DOHH2 (cell line): ENCODE measurements around the gene ZDHHC24.

Source experiments
- H3F3A ChIP-seq: fragments of 200-600 bp; sonication (generic), shearing (Covaris generic); 2 replicates; pipeline ENCODE4 v1.6.0; 2016; ENCODE audit warnings: antibody characterized with exemption, mild to moderate bottlenecking; ENCODE audit not compliant: control insufficient read depth, insufficient read depth
- H3K27ac ChIP-seq: fragments of 200-600 bp; sonication (generic); 2 replicates; pipeline ENCODE4 v1.5.1; 2014; ENCODE audit warnings: low read depth, mild to moderate bottlenecking, low read length, moderate library complexity
- H3K27me3 ChIP-seq: fragments of 200-600 bp; sonication (generic); 2 replicates; pipeline ENCODE4 v1.6.1; 2014; ENCODE audit warnings: mild to moderate bottlenecking, low read length, mixed read lengths; ENCODE audit not compliant: control insufficient read depth
- H3K36me3 ChIP-seq: fragments of 200-600 bp; sonication (generic); 2 replicates; pipeline ENCODE4 v1.6.1; 2014; ENCODE audit warnings: mild to moderate bottlenecking, low read length, moderate library complexity, mixed read lengths; ENCODE audit not compliant: control insufficient read depth
- H3K4me1 ChIP-seq: fragments of 200-600 bp; sonication (generic); 2 replicates; pipeline ENCODE4 v1.6.1; 2014; ENCODE audit warnings: mild to moderate bottlenecking, low read length, mixed read lengths; ENCODE audit not compliant: control insufficient read depth
- H3K4me2 ChIP-seq: fragments of 200-600 bp; sonication (generic); 2 replicates; pipeline ENCODE4 v1.6.0; 2014; ENCODE audit warnings: mild to moderate bottlenecking, low read length, moderate library complexity
- H3K4me3 ChIP-seq: fragments of 200-600 bp; sonication (generic); 2 replicates; pipeline ENCODE4 v1.5.1; 2014; ENCODE audit warnings: mild to moderate bottlenecking, low read length, mixed read lengths
- H3K79me2 ChIP-seq: fragments of 200-600 bp; sonication (generic); 2 replicates; pipeline ENCODE4 v1.6.1; 2014; ENCODE audit warnings: mild to moderate bottlenecking, low read length, mixed read lengths; ENCODE audit not compliant: control insufficient read depth
- H3K9me2 ChIP-seq: fragments of 200-600 bp; sonication (generic); replicated peaks from 2 replicates; pipeline ENCODE4 v1.6.1; 2014; ENCODE audit warnings: mild to moderate bottlenecking, low read length, mixed read lengths; ENCODE audit not compliant: control insufficient read depth
- H3K9me3 ChIP-seq: fragments of 200-600 bp; sonication (generic); 2 replicates; pipeline ENCODE4 v1.6.1; 2014; ENCODE audit warnings: antibody characterized with exemption, low read length, mixed read lengths; ENCODE audit not compliant: control insufficient read depth, insufficient read depth
- H4K20me1 ChIP-seq: fragments of 200-600 bp; sonication (generic); 2 replicates; pipeline ENCODE4 v1.6.0; 2014; ENCODE audit warnings: low read depth, mild to moderate bottlenecking, antibody characterized with exemption, low read length, moderate library complexity; ENCODE audit not compliant: control insufficient read depth, insufficient read depth
- EZH2phosphoT487 ChIP-seq: fragments of 200-600 bp; sonication (generic); IDR thresholded peaks from 2 replicates; pipeline ENCODE4 v1.6.1; 2017; ENCODE audit warnings: borderline replicate concordance, mild to moderate bottlenecking, antibody characterized with exemption, low read length, moderate library complexity, mixed read lengths
- TF ChIP-seq, protein P1 (sequence below): fragments of 200-600 bp; sonication (generic); IDR thresholded peaks from one replicate; pipeline ENCODE4 v1.5.1; 2014; ENCODE audit warnings: antibody characterized with exemption, mild to moderate bottlenecking, low read depth, low read length; ENCODE audit not compliant: poor library complexity, severe bottlenecking

The ZDHHC24 gene

GRCh38 chr11:66581261-66581660 lies 35.4 kb upstream of the ZDHHC24 start:
- no peak overlapping the region for H3K27ac ChIP-seq
- no peaks in the 10 kb centered on the region for H4K20me1 ChIP-seq
- H3K36me3 ChIP-seq, result no peaks in the 10 kb centered on the region
- H3F3A ChIP-seq, result no peaks in the 10 kb centered on the region
- H3K4me3 ChIP-seq, result no peak overlapping the region
- H3K9me3 ChIP-seq, result peaks cover 9% of the 10 kb centered on the region; the same call in 1 of the 2 replicates
- H3K27me3 ChIP-seq, result 0 out of 2 replicates have a peak, but pooled peaks cover 5% of the 10 kb centered on the region
- no peaks in the 10 kb centered on the region for H3K9me2 ChIP-seq
- peaks cover 3% of the 10 kb centered on the region; the same call in 1 of the 2 replicates for H3K4me1 ChIP-seq
- no peaks in the 10 kb centered on the region for H3K79me2 ChIP-seq
- no peak for TF ChIP-seq EZH2phosphoT487
- TF ChIP-seq, protein P1, sequence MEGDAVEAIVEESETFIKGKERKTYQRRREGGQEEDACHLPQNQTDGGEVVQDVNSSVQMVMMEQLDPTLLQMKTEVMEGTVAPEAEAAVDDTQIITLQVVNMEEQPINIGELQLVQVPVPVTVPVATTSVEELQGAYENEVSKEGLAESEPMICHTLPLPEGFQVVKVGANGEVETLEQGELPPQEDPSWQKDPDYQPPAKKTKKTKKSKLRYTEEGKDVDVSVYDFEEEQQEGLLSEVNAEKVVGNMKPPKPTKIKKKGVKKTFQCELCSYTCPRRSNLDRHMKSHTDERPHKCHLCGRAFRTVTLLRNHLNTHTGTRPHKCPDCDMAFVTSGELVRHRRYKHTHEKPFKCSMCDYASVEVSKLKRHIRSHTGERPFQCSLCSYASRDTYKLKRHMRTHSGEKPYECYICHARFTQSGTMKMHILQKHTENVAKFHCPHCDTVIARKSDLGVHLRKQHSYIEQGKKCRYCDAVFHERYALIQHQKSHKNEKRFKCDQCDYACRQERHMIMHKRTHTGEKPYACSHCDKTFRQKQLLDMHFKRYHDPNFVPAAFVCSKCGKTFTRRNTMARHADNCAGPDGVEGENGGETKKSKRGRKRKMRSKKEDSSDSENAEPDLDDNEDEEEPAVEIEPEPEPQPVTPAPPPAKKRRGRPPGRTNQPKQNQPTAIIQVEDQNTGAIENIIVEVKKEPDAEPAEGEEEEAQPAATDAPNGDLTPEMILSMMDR, result no peak
- no peak overlapping the region for H3K4me2 ChIP-seq

- H3K36me3 ChIP-seq, result no peaks in the 10 kb centered on the region
- TF ChIP-seq, protein P1, result no peak
- TF ChIP-seq EZH2phosphoT487, result no peak
Observed at GRCh38 chr11:66580803-66581202, 35.0 kb upstream of the ZDHHC24 start.

DNA sequence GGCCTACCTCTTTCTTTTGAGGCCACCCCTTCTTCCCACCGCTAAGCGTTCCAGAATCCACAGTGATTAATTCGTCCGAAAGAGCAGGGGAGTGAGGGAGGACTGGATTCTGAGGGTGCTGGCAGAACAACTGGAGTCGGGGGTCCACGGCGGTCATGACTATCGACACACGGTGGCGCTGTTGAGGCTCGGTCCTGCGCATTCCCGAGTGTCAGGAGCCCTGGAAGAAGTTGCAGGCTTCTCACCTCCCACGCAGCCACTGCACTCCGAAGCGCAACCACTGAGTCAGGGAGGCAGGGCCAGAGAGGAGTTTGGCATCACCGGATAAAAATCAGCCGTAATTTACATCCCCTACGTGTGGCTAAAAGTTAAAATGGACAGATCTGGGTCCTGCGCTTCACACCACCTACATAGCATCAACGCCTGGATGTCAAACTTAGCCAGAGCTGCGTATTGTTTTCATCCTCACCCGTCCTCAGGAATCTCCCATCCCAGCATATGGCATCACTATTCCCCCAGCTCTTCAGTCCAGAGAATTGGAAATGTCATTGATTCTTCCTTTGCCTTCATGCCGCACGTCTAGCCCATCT lies 33.3 kb upstream of the ZDHHC24 start:
- peaks cover 9% of the 10 kb centered on the region; the same call in 1 of the 2 replicates for H3K9me3 ChIP-seq
- H3K4me2 ChIP-seq, result 0 out of 2 replicates have a peak overlapping the region, but pooled peaks have one; percentile 24
- H3K79me2 ChIP-seq, result no peaks in the 10 kb centered on the region
- peaks cover 3% of the 10 kb centered on the region; the same call in 1 of the 2 replicates for H3K4me1 ChIP-seq
- TF ChIP-seq, protein P1, result peak; percentile 89
- no peak for TF ChIP-seq EZH2phosphoT487
- no peak overlapping the region for H3K27ac ChIP-seq
- H3K27me3 ChIP-seq, result no peaks in the 10 kb centered on the region
- H3F3A ChIP-seq, result no peaks in the 10 kb centered on the region
- no peaks in the 10 kb centered on the region for H4K20me1 ChIP-seq
- no peak overlapping the region for H3K4me3 ChIP-seq
- H3K36me3 ChIP-seq, result no peaks in the 10 kb centered on the region
- H3K9me2 ChIP-seq, result no peaks in the 10 kb centered on the region

More at GRCh38 chr11:66580803-66581202, 35.0 kb upstream of the ZDHHC24 start:
- H3K27ac ChIP-seq, result no peak overlapping the region
- H3K4me3 ChIP-seq, result no peak overlapping the region
- H3K4me1 ChIP-seq, result peaks cover 3% of the 10 kb centered on the region; the same call in 1 of the 2 replicates
- H3K9me2 ChIP-seq, result no peaks in the 10 kb centered on the region
- H3K27me3 ChIP-seq, result 0 out of 2 replicates have a peak, but pooled peaks cover 3% of the 10 kb centered on the region
- no peaks in the 10 kb centered on the region for H4K20me1 ChIP-seq
- no peaks in the 10 kb centered on the region for H3F3A ChIP-seq
- no peak overlapping the region for H3K4me2 ChIP-seq
- peaks cover 9% of the 10 kb centered on the region; the same call in 1 of the 2 replicates for H3K9me3 ChIP-seq
- no peaks in the 10 kb centered on the region for H3K79me2 ChIP-seq
